ENCODE data around the gene PI4KB.

DNA sequence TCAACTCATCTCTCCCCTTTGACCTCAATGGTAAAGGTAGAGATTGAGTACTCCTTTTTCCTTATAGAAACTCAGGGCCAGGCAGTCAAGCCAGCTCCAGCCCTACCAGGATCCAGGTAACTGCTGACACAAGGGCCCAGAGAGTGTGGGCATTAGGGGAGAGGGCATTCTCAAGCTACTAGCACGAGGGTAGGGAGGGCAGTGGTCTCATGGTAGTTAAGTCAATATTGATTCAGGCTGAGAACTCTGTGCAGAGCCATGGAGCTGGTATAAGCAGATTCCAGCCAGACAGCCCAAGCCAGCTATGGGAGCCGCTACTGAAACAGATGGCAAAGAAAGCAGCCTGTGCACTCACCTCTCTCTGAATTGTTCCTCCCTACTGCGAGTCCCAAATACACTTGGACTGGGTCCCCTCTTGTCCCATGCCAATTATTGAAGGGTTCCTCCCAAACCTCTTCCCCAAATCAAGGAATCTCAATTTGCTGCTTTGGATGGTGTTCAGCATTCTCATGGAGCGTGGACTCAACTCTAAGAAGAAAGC lies 2.8 kb downstream of the PI4KB start:
- TF ChIP-seq POLR2A (IDR thresholded peaks at IDR 0.05; ENCODE audit: low read depth, low read length) (no peak), POLR2AphosphoS5 (IDR thresholded peaks at IDR 0.05; ENCODE audit: low read depth, low read length) (no peak), TAF1 (IDR thresholded peaks at IDR 0.05; ENCODE audit: borderline replicate concordance, low read depth, low read length) (no peak)

All from GM12892 (cell line).